HepG2 (cell line): Measurements from ENCODE around the gene EVA1C. TPM values are rescaled to one million over a fixed set of nuclear protein-coding genes. Genes with fewer than 3 reads are reported as not detected.

Source experiments
- ATAC-seq: fragments of 200-7000 bp; cut with Tn5 transposase; 3 replicates; pipeline ENCODE4 v1.9.1; 2020; ENCODE audit warnings: mild to moderate bottlenecking, moderate library complexity
- BruUV-seq: library from RNA; stranded (reverse); fragments of 400-500 nt; replicated peaks from 2 replicates; lab custom pipeline; 2021; lab: Mats Ljungman, UMichigan
- CTCF ChIA-PET: fragments of 300-600 bp; formaldehyde crosslinking; extraction: SDS; loops from one replicate; lab custom pipeline; 2021; ENCODE audit warnings: low total read pairs, inconsistent platforms, low intra/inter-chr PET ratio; lab: Yijun Ruan, JAX
- POLR2A ChIA-PET: fragments of 350-600 bp; sonication (Branson Sonifier 250); formaldehyde crosslinking; loops from one replicate; lab custom pipeline; 2020; ENCODE audit warnings: antibody characterized with exemption, inconsistent platforms; lab: Yijun Ruan, JAX
- DNase-seq: peaks from one replicate; pipeline ENCODE4 v3.0.0-alpha.2; 2015; ENCODE audit warnings: low spot score
- FAIRE-seq: peaks from 3 replicates; lab custom pipeline; 2011; peaks lifted over from hg19 to GRCh38; lab: Jason Lieb, UNC
- H2AFZ ChIP-seq: one replicate; pipeline ENCODE4 v1.6.1; 2011; ENCODE audit warnings: low read length, inconsistent platforms
- H3K27ac ChIP-seq: fragments of 300-600 bp; 3 replicates; pipeline ENCODE4 v1.8.0; 2011; ENCODE audit warnings: mixed run types, mild to moderate bottlenecking, mixed read lengths, low read length, inconsistent platforms; ENCODE audit not compliant: insufficient read depth; ENCODE audit errors: extremely low read length
- H3K27me3 ChIP-seq, 2 experiments: fragments of 200-600 bp in 1 of 2; 2 replicates in 1 of 2; 3 replicates in 1 of 2; pipeline versions ENCODE4 v1.6.0 to v1.8.0; 2011; ENCODE audit warnings: low read length in 2 of 2, mild to moderate bottlenecking in 2 of 2, moderate library complexity in 2 of 2, inconsistent platforms in 1 of 2; ENCODE audit not compliant: insufficient read depth in 2 of 2, control insufficient read depth in 1 of 2
- H3K36me3 ChIP-seq, 2 experiments: fragments of 200-600 bp in 1 of 2; replicated peaks in 1 of 2; 2 replicates in 1 of 2; 3 replicates in 1 of 2; pipeline versions ENCODE4 v1.5.1 to v1.8.0; 2011; ENCODE audit warnings: low read length in 2 of 2, inconsistent platforms in 1 of 2; ENCODE audit not compliant: insufficient read depth in 2 of 2, control insufficient read depth in 1 of 2
- H3K4me1 ChIP-seq: 2 replicates; pipeline ENCODE4 v1.5.1; 2012; ENCODE audit warnings: low read length, inconsistent platforms; ENCODE audit not compliant: insufficient read depth
- H3K4me2 ChIP-seq: 2 replicates; pipeline ENCODE4 v1.6.0; 2011; ENCODE audit warnings: low read depth, low read length, inconsistent platforms
- H3K4me3 ChIP-seq, 3 experiments: fragments of 200-600 bp in 1 of 3; sonication (generic), shearing (Covaris generic) in 1 of 3; replicated peaks in 1 of 3; 2 replicates each; pipeline ENCODE4 v1.5.1; 2011 to 2016; ENCODE audit warnings: low read length in 3 of 3, inconsistent platforms in 2 of 3, low read depth in 2 of 3, mild to moderate bottlenecking in 2 of 3, control low read depth in 1 of 3, mixed read lengths in 1 of 3; ENCODE audit not compliant: insufficient read depth in 1 of 3
- H3K79me2 ChIP-seq: one replicate; pipeline ENCODE4 v1.6.1; 2011; ENCODE audit warnings: low read length, inconsistent platforms; ENCODE audit not compliant: insufficient read depth
- H3K9ac ChIP-seq: 2 replicates; pipeline ENCODE4 v1.6.0; 2011; ENCODE audit warnings: mild to moderate bottlenecking, low read depth, low read length, inconsistent platforms; ENCODE audit not compliant: insufficient read depth
- H3K9me3 ChIP-seq: 2 replicates; pipeline ENCODE4 v1.5.1; 2012; ENCODE audit warnings: mild to moderate bottlenecking, low read length
- H4K20me1 ChIP-seq: 2 replicates; pipeline ENCODE4 v1.6.0; 2011; ENCODE audit warnings: inconsistent platforms, mild to moderate bottlenecking, low read length, moderate library complexity; ENCODE audit not compliant: insufficient read depth
- E2F1 ChIP-seq: sonication (generic); formaldehyde crosslinking; IDR thresholded peaks from 2 replicates; pipeline ENCODE4 v1.5.0; 2020; ENCODE audit warnings: missing genetic modification reagents
- GMEB1 ChIP-seq: sonication (generic); formaldehyde crosslinking; IDR thresholded peaks from 2 replicates; pipeline ENCODE4 v1.5.1; 2020; ENCODE audit warnings: missing genetic modification reagents, mild to moderate bottlenecking, borderline replicate concordance
- MED8 ChIP-seq: sonication (generic); formaldehyde crosslinking; IDR thresholded peaks from 2 replicates; pipeline ENCODE4 v1.8.1; 2023; ENCODE audit warnings: mild to moderate bottlenecking, missing genetic modification reagents; ENCODE audit not compliant: insufficient replicate concordance
- NFE2L2 ChIP-seq: fragments of 150-350 bp; IDR thresholded peaks from 2 replicates; pipeline ENCODE4 v1.6.1; 2014; ENCODE audit warnings: low read length
- SKI ChIP-seq: fragments of 450-650 bp; IDR thresholded peaks from one replicate; pipeline ENCODE4 v1.6.1; 2018; ENCODE audit warnings: mild to moderate bottlenecking; ENCODE audit not compliant: partially characterized antibody
- TRIM24 ChIP-seq: sonication (generic); formaldehyde crosslinking; IDR thresholded peaks from 2 replicates; pipeline ENCODE4 v1.8.0; 2022; ENCODE audit warnings: mild to moderate bottlenecking, missing genetic modification reagents
- ZFYVE20 ChIP-seq: sonication (generic); formaldehyde crosslinking; IDR thresholded peaks from 2 replicates; pipeline ENCODE4 v1.8.0; 2023; ENCODE audit warnings: low read depth, mild to moderate bottlenecking, moderate library complexity, missing genetic modification reagents, borderline replicate concordance
- ZKSCAN1 ChIP-seq: fragments of 150-350 bp; IDR thresholded peaks from 2 replicates; pipeline ENCODE4 v1.6.1; 2014; ENCODE audit warnings: low read length
- ZMYM3 ChIP-seq: sonication (generic); formaldehyde crosslinking; IDR thresholded peaks from 2 replicates; pipeline ENCODE4 v1.5.1; 2020; ENCODE audit warnings: mild to moderate bottlenecking, missing genetic modification reagents
- ZNF136 ChIP-seq: sonication (generic); formaldehyde crosslinking; IDR thresholded peaks from 2 replicates; pipeline ENCODE4 v1.8.1; 2022; ENCODE audit warnings: low read depth, mild to moderate bottlenecking, moderate library complexity, missing genetic modification reagents
- ZNF282 ChIP-seq: fragments of 450-650 bp; IDR thresholded peaks from 2 replicates; pipeline ENCODE4 v1.6.1; 2018; ENCODE audit not compliant: partially characterized antibody
- ZNF367 ChIP-seq: sonication (generic); formaldehyde crosslinking; IDR thresholded peaks from 2 replicates; pipeline ENCODE4 v1.4.0; 2020; ENCODE audit warnings: missing genetic modification reagents, borderline replicate concordance
- ZNF883 ChIP-seq: sonication (generic); formaldehyde crosslinking; IDR thresholded peaks from 2 replicates; pipeline ENCODE4 v1.5.1; 2020; ENCODE audit warnings: mild to moderate bottlenecking, missing genetic modification reagents; ENCODE audit errors: not compliant biosample characterization
- WGBS: methylation state at CpG from one replicate; pipeline ENCODE4 v1.1.6; 2017; ENCODE audit warnings: low lambda C conversion rate; 5-methylcytosine and 5-hydroxymethylcytosine counted together
- in situ Hi-C: cut with HindIII; loops from 2 replicates; pipeline ENCODE4 v1.10.0; 2017; ENCODE audit warnings: low pct_unique_long_range_greater_than_20kb; ENCODE audit not compliant: extremely low pct_ligation_motif_present
- intact Hi-C: fragments of 100-400 bp; cut with micrococcal nuclease; formaldehyde crosslinking; loops from one replicate; pipeline ENCODE4 v1.10.0; 2022; ENCODE audit not compliant: unreplicated experiment
- polyA plus RNA-seq, 8 experiments: library from polyadenylated mRNA; depleted of rRNA in 3 of 8; stranded (reverse) in 7 of 8; unstranded in 1 of 8; fragments of >200 nt; fragmentation: Illumina TruSeq in 4 of 8; extraction: Trizol in 4 of 8; gene quantifications; 2 replicates each; pipeline versions ENCODE4 v1.2.1 to v1.2.3, GENCODE V29; 2011 to 2016; ENCODE audit warnings: low read depth in 4 of 8, missing spikeins in 1 of 8, mixed read lengths in 1 of 8; ENCODE audit not compliant: insufficient read depth in 1 of 8
- total RNA-seq, 5 experiments: library from RNA; depleted of rRNA; stranded (reverse); fragments of >200 nt; fragmentation: Illumina TruSeq; extraction: Trizol; gene quantifications; 2 replicates each; pipeline ENCODE4 v1.2.3, GENCODE V29; 2016; ENCODE audit warnings: low read depth in 1 of 5
- TF ChIP-seq, protein P1 (sequence below): sonication (generic); formaldehyde crosslinking; IDR thresholded peaks from 2 replicates; pipeline ENCODE4 v1.4.0; 2020; ENCODE audit warnings: missing genetic modification reagents, borderline replicate concordance
- TF ChIP-seq, protein P2 (sequence below): fragments of 450-650 bp; IDR thresholded peaks from 2 replicates; pipeline ENCODE4 v1.6.1; 2017; ENCODE audit warnings: mild to moderate bottlenecking

The EVA1C gene
- total and polyA plus RNA-seq, 2 of the 13 experiments (the other 11 are each of a cell fraction or from before 2014, with no cell fraction given), result 0.29 to 0.34 TPM

- TF ChIP-seq ZNF136 (CRISPR knock-in tag) (no peak), ZNF883 (no peak), TRIM24 (CRISPR knock-in tag) (no peak), SKI (no peak), MED8 (CRISPR knock-in tag) (no peak), E2F1 (CRISPR knock-in tag) (no peak)
Measured at GRCh38 chr21:32406405-32406804, 6.1 kb upstream of the EVA1C start (continued).

DNA sequence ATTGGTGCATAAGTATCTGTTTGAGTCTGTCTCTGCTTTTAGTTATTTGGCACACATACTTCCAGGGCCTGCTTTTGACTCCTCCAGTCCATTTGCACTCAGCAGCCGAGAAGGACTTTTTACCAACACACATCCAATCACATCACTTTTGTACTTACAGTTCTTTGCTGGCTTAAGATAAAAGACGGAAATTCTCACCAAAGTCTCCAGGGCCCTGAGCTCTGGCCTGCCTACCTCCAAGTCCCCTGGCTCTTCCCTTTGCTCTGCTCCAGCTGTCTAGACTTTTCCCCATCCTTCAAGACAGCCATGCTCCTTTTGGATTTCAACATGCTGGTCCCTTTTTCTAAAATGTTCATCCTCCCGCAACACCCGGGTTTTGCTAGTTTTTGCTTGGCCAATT, 2.2 kb upstream of the EVA1C start:
- peaks cover 5 to 30% of the 10 kb centered on the region in 2 experiments for H3K27me3 ChIP-seq
- no peaks in the 10 kb centered on the region for H3K36me3 ChIP-seq
- ATAC-seq (no peak), FAIRE-seq (no peak), DNase-seq (no peak)
- no peak overlapping the region for H3K27ac ChIP-seq
- ChIA-PET POLR2A (no interaction called here), CTCF (no interaction called here)
- H3K4me2 ChIP-seq, result no peak overlapping the region
- no peak overlapping the region for H2AFZ ChIP-seq
- H3K4me3 ChIP-seq, result no peak overlapping the region
- H3K4me1 ChIP-seq, result peaks cover 29% of the 10 kb centered on the region
- H3K9me3 ChIP-seq, result no peaks in the 10 kb centered on the region
- in situ Hi-C loops (loop anchor here (5.0 kb wide), 1 partner anchor 182 kb away; no protein-coding TSS in a partner anchor), intact Hi-C loops (loop anchor here (10.0 kb wide), 1 partner anchor 905 kb away; no protein-coding TSS in a partner anchor)
- H4K20me1 ChIP-seq, result no peaks in the 10 kb centered on the region
- no peaks in the 10 kb centered on the region for H3K79me2 ChIP-seq
- BruUV-seq, result no TSS peak
- no peak overlapping the region for H3K9ac ChIP-seq
- WGBS, result 45% methylated on average over 4 of the region's 4 CpGs
- TF ChIP-seq ZMYM3 (no peak), ZKSCAN1 (no peak), ZFYVE20 (no peak), ZNF282 (no peak), NFE2L2 (no peak), ZNF367 (no peak), GMEB1 (no peak)
- TF ChIP-seq, protein P1, sequence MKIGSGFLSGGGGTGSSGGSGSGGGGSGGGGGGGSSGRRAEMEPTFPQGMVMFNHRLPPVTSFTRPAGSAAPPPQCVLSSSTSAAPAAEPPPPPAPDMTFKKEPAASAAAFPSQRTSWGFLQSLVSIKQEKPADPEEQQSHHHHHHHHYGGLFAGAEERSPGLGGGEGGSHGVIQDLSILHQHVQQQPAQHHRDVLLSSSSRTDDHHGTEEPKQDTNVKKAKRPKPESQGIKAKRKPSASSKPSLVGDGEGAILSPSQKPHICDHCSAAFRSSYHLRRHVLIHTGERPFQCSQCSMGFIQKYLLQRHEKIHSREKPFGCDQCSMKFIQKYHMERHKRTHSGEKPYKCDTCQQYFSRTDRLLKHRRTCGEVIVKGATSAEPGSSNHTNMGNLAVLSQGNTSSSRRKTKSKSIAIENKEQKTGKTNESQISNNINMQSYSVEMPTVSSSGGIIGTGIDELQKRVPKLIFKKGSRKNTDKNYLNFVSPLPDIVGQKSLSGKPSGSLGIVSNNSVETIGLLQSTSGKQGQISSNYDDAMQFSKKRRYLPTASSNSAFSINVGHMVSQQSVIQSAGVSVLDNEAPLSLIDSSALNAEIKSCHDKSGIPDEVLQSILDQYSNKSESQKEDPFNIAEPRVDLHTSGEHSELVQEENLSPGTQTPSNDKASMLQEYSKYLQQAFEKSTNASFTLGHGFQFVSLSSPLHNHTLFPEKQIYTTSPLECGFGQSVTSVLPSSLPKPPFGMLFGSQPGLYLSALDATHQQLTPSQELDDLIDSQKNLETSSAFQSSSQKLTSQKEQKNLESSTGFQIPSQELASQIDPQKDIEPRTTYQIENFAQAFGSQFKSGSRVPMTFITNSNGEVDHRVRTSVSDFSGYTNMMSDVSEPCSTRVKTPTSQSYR (CRISPR knock-in tag), result no peak
- TF ChIP-seq, protein P2, sequence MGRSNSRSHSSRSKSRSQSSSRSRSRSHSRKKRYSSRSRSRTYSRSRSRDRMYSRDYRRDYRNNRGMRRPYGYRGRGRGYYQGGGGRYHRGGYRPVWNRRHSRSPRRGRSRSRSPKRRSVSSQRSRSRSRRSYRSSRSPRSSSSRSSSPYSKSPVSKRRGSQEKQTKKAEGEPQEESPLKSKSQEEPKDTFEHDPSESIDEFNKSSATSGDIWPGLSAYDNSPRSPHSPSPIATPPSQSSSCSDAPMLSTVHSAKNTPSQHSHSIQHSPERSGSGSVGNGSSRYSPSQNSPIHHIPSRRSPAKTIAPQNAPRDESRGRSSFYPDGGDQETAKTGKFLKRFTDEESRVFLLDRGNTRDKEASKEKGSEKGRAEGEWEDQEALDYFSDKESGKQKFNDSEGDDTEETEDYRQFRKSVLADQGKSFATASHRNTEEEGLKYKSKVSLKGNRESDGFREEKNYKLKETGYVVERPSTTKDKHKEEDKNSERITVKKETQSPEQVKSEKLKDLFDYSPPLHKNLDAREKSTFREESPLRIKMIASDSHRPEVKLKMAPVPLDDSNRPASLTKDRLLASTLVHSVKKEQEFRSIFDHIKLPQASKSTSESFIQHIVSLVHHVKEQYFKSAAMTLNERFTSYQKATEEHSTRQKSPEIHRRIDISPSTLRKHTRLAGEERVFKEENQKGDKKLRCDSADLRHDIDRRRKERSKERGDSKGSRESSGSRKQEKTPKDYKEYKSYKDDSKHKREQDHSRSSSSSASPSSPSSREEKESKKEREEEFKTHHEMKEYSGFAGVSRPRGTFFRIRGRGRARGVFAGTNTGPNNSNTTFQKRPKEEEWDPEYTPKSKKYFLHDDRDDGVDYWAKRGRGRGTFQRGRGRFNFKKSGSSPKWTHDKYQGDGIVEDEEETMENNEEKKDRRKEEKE, result no peak
